Measurements from ENCODE around the gene UGGT2.
"Not testable (repeated sequence)": the region's sequence is repeated elsewhere in the genome, so short reads cannot be mapped to it uniquely, and the experiment has no call there.

The UGGT2 gene

DNA sequence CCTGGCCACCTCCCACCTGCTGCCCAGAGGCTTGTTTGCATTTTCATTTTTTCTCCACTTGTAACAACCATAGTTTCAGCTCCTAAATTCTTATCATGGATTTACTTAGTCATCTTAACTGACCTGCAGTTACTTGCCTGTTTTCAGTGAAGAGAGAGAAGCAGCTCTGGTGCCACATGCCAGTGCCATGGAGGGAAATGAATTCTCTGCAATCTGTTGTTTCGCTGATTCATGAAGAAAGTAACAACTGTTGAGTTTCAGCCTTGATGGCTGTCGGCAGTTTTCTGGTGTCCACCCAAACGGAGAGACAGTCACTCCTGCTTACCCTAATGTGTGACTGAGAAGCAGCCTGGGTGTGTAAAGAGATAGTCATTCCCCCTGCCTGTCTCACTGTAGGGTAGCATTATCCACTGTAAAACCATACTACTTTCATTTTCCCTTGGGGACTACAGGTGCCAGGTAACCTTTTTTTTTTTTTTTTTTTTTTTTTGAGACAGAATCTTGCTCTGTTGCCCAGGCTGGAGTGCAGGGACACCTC is 260.1 kb downstream of the UGGT2 start:
- no peak for DNase-seq

DNA sequence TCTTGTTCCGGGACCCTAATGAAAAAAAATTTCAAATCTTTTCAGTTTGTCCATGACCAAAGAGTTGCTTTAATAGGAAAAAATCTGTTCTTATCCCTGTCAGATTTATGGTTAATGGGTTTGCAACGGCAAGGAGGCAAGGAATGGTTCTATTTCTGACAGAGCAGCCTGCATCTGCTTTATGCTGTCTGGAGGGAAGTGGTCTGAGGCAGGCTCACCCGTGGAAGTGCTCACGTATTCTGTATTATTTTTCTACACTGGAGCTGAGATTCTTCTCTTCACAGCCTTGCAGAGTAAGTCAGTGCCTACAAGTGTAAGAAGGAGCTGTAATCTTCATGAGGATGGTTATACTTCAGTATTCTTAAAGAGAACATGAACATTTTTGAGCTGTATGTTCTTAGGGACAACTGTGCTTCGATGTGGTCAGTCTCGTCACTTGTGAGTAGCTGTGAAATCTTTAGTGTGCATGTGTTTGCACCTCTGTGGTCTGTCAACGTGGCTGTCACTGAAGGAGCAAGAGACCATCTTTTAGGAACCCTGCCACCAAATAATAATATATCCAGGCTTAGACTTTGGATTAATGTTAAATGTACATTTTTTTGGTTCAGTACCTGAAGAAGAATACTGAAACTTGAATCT is 262.0 kb downstream of the UGGT2 start:
- DNase-seq: no peak

GRCh38 chr13:95789315-95789714 is 263.9 kb downstream of the UGGT2 start:
- not testable (repeated sequence) for DNase-seq

- no peak for DNase-seq
These were observed 265.1 kb downstream of the UGGT2 start for GRCh38 chr13:95788100-95788463.

DNA sequence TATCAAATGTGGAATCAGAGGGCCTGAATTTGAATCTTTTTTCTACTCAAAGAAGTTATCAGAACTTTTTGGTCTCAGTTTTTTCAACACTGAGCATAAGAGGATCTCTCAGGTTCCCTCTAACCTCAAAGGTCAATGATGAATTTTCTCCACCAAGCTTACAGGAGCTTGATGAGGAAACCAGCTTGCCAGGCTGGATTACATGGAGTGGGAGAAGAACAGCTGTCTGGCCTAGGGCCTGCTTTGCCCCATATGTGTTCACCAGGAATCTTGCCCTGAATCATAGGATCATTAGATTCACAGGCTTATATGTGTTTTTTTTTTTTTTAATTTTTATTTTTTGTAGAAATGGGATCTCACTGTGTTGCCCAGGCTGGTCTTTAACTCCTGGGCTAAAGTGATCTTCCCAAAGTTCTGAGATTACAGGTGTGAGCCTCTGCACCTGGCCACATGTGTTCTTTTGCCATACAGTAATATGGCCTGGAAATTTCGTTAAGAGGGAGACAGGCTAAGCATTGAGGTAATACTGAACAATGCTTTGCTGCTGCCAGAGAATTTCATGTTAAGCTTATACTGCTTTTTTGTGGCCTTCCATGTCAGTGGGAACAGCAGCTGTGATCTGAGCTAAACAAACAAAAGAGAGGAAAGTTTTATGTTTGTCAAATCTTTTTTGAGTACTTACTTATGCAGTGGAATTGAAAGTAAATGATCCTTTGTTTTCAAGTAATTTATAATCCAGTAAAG is 265.7 kb downstream of the UGGT2 start:
- no peak for DNase-seq

DNA sequence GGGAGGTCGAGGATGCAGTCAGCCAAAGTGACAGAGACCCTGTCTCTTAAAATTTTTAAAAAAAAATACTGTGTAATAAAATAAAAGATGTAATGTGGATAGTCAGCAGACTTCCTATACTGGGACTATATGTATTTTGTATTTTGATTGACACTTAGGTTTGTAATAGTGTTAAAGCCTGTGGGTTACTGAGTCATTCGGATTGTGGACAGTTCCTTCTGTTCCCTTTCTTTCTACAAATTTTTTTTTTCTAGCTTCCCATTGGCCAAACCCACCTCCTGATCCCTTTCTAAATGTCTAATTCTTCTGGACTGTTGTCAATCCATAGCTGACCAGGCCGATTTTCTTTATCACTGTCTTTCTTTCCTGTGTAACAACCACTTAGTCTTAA is 268.3 kb downstream of the UGGT2 start:
- no peak for DNase-seq

GRCh38 chr13:95784161-95784899 is 268.9 kb downstream of the UGGT2 start:
- no peak for DNase-seq

- no peak for DNase-seq
These were observed 269.5 kb downstream of the UGGT2 start for GRCh38 chr13:95783747-95784146.

GRCh38 chr13:95781940-95782339 is 271.3 kb downstream of the UGGT2 start:
- DNase-seq: not testable (repeated sequence)

DNA sequence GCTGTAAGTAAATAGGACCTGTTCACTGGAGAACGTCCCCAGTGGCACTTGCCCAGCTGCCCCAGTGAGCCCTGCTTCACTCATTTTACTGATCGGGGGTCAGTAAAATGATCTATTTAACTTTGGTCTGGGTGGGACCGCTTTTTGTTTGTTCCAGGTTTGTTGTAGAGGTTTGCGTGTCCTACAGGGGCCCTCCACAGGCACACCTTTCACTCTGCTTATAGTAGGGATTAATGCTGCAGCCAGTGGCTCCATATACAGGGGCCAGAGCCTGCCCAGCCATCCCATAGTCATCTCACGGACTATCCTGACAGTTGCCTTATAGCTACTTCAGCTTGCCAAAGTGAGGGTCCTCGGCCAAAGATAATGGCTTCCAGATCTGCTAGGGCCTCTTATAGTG is 272.2 kb downstream of the UGGT2 start:
- DNase-seq: no peak

- DNase-seq: no peak
These were observed 273.7 kb downstream of the UGGT2 start for GRCh38 chr13:95779522-95779921.

- no peak for DNase-seq
These were observed 281.3 kb downstream of the UGGT2 start for GRCh38 chr13:95771905-95772304.

DNA sequence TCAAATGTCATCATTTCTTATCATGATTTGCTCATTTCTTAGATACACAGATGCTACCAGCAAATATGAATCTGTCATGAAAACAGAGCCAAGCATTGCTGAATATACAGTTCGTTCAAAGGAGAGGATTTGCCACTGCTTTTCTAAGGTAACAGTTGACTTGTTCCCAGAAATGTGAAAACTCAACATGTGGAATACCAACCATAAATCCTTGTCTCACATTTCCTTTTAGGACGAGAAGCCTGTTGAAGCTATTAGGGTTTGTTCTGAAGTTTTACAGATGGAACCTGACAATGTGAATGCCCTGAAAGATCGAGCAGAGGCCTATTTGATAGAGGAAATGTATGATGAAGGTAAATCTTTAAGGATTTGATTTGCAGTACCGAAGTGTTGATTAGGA is 289.6 kb downstream of the UGGT2 start:
- no peak for DNase-seq

DNA sequence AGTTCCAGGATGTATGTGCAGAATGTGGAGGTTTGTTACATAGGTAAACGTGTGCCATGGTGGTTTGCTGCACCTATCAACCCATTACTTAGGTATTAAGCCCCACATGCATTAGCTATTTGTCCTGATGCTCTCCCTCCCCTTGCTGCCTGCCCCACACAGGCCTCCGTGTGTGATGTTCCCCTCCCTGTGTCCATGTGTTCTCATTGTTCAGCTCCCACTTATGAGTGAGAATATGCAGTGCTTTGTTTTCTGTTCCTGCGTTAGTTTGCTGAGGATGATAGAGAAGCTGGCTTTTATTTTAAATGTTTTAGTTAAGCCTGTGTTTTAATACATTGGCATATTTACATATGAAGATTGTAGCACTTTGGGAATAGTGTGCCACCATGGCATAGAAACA is 290.6 kb downstream of the UGGT2 start:
- DNase-seq: not testable (repeated sequence)

GRCh38 chr13:95756072-95756471 is 297.1 kb downstream of the UGGT2 start:
- no peak for DNase-seq

DNA sequence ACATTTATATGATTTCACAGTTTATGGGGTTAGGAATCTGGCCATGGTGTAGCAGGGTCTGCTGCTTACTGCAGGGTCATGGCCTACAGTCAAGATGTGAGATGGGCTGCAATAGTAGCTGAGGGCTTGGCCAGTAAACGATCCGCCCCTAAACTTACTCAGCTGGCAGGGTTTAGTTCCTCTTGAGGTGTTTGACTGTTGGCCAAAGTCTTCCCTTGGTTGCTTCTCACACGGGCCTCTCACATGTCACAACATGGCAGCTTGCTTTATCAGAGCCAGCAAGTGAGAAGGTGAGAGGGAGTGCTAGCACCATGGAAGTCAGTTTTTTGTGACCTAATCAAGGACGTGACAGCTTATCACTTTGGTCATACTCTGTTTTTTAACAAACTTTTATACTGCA is 299.1 kb downstream of the UGGT2 start:
- DNase-seq: no peak

GRCh38 chr13:95752677-95753076 is 300.5 kb downstream of the UGGT2 start:
- DNase-seq: no peak

Measured in NCI-H524 treated with DMSO at 0.1 percent for 48 hours (cell line).